Erythroblast (primary cell): ENCODE results near the gene MTMR6.

Experiments
- DNase-seq, 2 experiments: peaks; one replicate each; lab custom pipeline; 2025; lab: John Stamatoyannopoulos, UW
- GATA1 ChIP-seq: IDR thresholded peaks from 2 replicates; pipeline ENCODE4 v1.6.1; 2011; ENCODE audit warnings: low read depth, mild to moderate bottlenecking, control low read depth, low read length, moderate library complexity
- POLR2A ChIP-seq: IDR thresholded peaks from 2 replicates; pipeline ENCODE4 v1.6.1; 2011; ENCODE audit warnings: mild to moderate bottlenecking, low read length

Gene MTMR6

GRCh38 chr13:25252752-25253151, 34.5 kb downstream of the MTMR6 start:
- DNase-seq, result no peak
- TF ChIP-seq GATA1, result no peak
- TF ChIP-seq POLR2A, result no peak

DNA sequence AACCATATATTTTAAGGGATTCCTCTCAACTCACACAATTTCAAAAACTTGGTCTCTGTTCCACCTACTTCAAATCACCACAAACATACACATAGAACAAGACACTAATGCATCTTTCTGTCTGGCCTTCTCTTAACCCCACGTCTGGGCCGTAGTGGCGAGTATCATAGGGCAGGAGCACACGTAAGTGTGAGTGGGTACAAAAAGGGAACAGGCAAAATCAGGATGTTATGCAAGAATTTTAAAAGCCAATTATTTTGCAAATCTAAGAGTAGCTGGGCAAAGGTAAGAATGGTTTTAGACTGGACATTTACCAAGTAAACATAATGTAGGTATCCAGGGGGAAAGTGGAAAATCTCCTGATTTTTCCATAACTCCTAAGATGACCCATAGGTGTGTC, 35.1 kb downstream of the MTMR6 start:
- TF ChIP-seq POLR2A (no peak), GATA1 (no peak)

DNA sequence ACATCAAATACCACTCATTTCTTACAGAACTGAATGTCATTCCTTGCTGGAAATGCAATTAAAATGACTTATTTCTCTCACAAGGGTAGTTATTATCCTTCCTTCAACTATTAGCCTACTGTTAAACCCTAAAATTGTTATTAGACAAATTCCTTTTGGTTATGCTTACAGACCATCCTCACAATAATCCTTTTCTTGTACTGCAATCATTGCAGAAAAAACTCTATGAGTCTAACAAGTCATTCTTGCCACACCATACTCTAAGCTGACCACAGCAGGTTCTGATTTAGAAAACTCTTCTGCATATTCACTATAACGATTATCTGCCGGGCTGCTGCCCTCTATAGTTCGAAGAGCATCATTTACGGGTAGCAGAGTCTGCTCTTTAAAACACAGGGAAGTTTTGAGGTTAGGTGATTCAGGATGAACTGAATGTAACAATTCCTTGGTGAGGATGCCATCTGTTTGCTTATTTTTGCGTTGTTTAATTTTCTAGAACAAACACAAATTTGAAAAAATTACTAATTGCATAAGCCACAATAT, 38.2 kb downstream of the MTMR6 start:
- TF ChIP-seq POLR2A, result no peak
- TF ChIP-seq GATA1, result no peak
- peak in 1 of 2 experiments; percentile 8 for DNase-seq

More for the DNA sequence above, 35.1 kb downstream of the MTMR6 start:
- DNase-seq, result no peak

GRCh38 chr13:25248071-25248470, 39.2 kb downstream of the MTMR6 start:
- TF ChIP-seq POLR2A (no peak), GATA1 (no peak)
- DNase-seq, result no peak

DNA sequence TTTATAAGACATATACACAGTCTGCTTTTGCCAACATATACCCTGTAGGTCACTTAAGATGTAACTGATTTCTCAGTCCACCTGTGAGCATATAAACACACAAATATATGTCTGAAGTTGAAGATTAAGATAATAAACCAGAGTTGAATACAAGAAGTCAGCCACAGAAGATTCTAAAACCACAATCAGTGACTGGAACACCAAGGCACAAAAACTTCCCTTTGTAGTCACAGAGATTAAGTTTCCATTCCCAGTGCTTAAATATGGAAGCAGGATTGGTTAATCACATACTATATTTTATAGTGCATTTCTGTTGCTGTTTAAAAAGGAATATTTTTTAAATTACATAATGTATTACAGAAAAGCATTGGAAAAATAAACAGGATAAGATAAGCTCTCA, 39.9 kb downstream of the MTMR6 start:
- TF ChIP-seq POLR2A (no peak), GATA1 (no peak)
- DNase-seq, result no peak

DNA sequence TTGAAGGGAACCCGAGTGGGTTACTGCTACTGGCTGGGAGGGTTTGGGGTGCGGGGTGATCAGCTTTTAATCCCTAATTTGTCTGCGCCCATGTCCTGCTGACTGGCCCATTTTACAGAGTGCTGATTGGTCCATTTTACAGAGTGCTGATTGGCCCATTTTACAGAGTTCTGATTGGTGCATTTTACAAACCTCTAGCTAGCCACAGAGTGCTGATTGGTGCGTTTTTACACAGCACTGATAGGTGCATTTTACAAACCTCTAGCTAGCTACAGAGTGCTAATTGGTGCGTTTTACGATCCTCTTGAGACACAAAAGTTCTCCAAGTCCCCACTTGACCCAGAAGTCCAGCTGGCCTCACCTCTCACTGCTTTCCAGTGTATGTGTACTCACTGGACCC, 43.2 kb downstream of the MTMR6 start:
- no peak for DNase-seq
- no peak for TF ChIP-seq GATA1
- no peak for TF ChIP-seq POLR2A

DNA sequence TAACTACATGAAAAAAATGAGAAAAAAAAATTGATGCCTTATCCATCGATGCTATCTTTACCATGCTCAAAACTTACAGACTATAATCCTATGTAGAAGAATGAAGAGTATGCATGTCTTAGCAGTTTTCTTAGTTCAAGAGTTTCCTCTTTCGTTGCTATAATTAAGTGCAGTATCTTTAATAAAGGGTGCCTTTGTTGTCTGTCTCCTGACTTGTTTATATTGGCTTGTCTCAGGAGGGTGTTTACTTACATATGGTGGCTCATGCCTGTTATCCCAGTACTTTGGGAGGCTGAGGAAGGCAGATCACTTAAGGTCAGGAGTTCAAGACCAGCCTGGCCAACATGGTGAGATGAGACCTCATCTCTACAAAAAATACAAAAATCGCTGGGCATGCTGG, 44.3 kb downstream of the MTMR6 start:
- no peak for DNase-seq
- no peak for TF ChIP-seq POLR2A
- no peak for TF ChIP-seq GATA1

DNA sequence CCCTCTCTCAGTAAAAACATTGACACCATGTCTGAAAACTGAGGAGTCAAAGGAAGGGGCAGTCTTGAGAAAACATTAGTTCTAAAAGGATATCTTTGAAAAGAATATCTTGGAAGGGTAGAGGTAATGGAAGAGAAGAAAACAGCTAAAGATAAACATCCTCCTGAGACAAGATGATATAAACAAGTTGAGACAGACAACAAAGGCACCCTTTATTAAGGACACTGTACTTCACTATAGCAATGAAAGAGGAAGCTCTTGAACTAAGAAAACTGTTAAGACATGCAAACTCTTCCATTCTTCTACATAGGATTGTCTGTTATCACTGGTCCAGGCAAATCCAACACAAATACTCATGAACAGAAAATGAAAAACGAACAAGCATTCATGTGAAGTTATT, 46.3 kb downstream of the MTMR6 start:
- TF ChIP-seq POLR2A, result no peak
- no peak for TF ChIP-seq GATA1
- DNase-seq, result no peak

DNA sequence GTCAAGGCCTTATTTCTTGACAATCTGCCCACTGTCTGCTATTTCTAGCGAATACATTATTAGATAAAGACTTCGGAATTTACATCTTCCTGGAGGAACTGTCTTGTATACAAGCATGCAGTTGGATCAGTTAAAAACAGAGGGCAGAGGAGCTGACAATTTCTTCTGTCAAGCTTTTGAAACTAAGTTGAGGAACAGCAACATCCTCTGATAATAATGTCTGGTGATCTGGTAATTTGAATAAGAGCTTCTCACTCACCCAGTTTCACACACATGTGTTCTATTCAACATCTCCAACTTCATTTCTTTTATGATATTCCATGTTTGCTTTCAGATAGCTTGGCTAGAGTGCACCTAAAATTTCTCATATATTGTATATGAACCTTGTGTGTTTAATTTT, 50.2 kb downstream of the MTMR6 start:
- DNase-seq, result no peak
- TF ChIP-seq GATA1, result no peak
- TF ChIP-seq POLR2A, result no peak

DNA sequence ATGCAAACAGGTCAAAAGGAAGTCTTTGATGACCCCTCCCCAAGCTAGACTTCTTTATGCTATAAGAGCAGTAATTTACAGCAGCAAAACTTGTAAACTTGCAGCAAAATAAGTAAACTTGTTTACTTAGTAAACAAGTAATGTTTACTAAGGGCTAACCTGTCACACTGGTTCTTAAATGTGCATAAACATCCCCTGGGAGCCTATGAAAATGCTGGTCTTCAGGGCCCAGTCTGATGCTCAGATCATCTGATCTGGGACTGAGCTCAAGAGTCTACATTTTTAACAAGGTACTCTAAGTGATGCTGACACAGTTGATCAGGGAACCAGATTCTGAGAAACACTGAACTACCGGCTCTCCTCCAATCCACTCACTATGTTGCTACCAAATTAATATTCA, 53.4 kb downstream of the MTMR6 start:
- TF ChIP-seq GATA1, result no peak
- no peak for TF ChIP-seq POLR2A
- DNase-seq, result no peak

- peak; percentile 42 to 59 for DNase-seq
- TF ChIP-seq GATA1, result no peak
- TF ChIP-seq POLR2A, result no peak
Observed at GRCh38 chr13:25232937-25233515, 54.3 kb downstream of the MTMR6 start.

- TF ChIP-seq POLR2A (no peak), GATA1 (no peak)
- peak; percentile 17 to 24 for DNase-seq
Observed at GRCh38 chr13:25231517-25231916, 55.8 kb downstream of the MTMR6 start.

DNA sequence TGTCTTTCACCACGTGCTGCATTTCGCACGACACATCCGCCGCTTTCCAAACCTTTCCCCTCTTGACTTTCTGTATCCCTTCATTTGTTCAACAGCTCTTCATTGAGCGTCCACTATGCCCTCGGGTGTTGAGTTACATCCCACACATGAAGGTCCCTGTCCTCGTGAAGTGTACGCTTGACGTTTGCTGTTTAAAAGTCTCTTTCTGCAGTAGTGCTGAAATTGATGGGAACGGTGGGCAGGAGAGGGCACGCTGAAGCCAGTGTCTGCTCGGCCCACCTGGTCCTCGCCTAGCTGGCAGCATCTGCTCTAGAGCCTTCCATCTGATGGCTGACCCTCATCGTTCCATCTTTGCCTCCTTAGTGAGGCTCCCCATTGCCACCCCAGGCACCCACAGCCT, 59.6 kb downstream of the MTMR6 start:
- no peak for TF ChIP-seq POLR2A
- no peak for DNase-seq

- no peak for DNase-seq
- TF ChIP-seq GATA1, result no peak
- no peak for TF ChIP-seq POLR2A
Observed at GRCh38 chr13:25225970-25226369, 61.3 kb downstream of the MTMR6 start.

GRCh38 chr13:25224151-25224550, 63.1 kb downstream of the MTMR6 start:
- no peak for DNase-seq
- no peak for TF ChIP-seq GATA1
- no peak for TF ChIP-seq POLR2A
